ENCODE results near the gene VAV1. TPM values are rescaled to one million over a fixed set of nuclear protein-coding genes. Genes with fewer than 3 reads are reported as not detected.
"Not testable (repeated sequence)": the region's sequence is repeated elsewhere in the genome, so short reads cannot be mapped to it uniquely, and the experiment has no call there.

VAV1 gene
- total RNA-seq, 1 donor from 2014 or later: 1.8 TPM

GRCh38 chr19:6743066-6743465 is 29.4 kb upstream of the VAV1 start:
- intact Hi-C loops (cut with micrococcal nuclease): no loop called here
- no peak for DNase-seq
- peak overlapping the region; percentile 94 for H3K27ac ChIP-seq (replicated peaks)
- H3K4me3 ChIP-seq: peak overlapping the region; percentile 35
- peaks cover 54% of the 10 kb centered on the region for H3K36me3 ChIP-seq
- no peaks in the 10 kb centered on the region for H3K9me3 ChIP-seq (replicated peaks)
- H3K4me1 ChIP-seq: peaks cover 94% of the 10 kb centered on the region
- H3K27me3 ChIP-seq (ENCODE audit: low read depth): no peaks in the 10 kb centered on the region
- no peak for TF ChIP-seq CTCF (IDR thresholded peaks at IDR 0.05; ENCODE audit: borderline replicate concordance)

GRCh38 chr19:6743714-6744380 is 28.7 kb upstream of the VAV1 start:
- Histone ChIP-seq H3K4me1 (peaks cover 94% of the 10 kb centered on the region), H3K27me3 (ENCODE audit: low read depth) (no peaks in the 10 kb centered on the region), H3K4me3 (peak overlapping the region; percentile 50), H3K9me3 (replicated peaks) (no peaks in the 10 kb centered on the region), H3K27ac (replicated peaks) (peak overlapping the region; percentile 94), H3K36me3 (peaks cover 61% of the 10 kb centered on the region)
- TF ChIP-seq CTCF (IDR thresholded peaks at IDR 0.05; ENCODE audit: borderline replicate concordance): no peak
- intact Hi-C loops (cut with micrococcal nuclease): no loop called here
- DNase-seq: no peak

- DNase-seq: peak; percentile 90
- no peak for TF ChIP-seq CTCF (IDR thresholded peaks at IDR 0.05; ENCODE audit: borderline replicate concordance)
- Histone ChIP-seq H3K27me3 (ENCODE audit: low read depth) (no peaks in the 10 kb centered on the region), H3K4me3 (peak overlapping the region; percentile 50), H3K9me3 (replicated peaks) (no peaks in the 10 kb centered on the region), H3K27ac (replicated peaks) (peak overlapping the region; percentile 94), H3K4me1 (peaks cover 97% of the 10 kb centered on the region), H3K36me3 (peaks cover 69% of the 10 kb centered on the region)
- intact Hi-C loops (cut with micrococcal nuclease): no loop called here
These were observed 27.9 kb upstream of the VAV1 start for GRCh38 chr19:6744381-6745301.

GRCh38 chr19:6745965-6746364 is 26.5 kb upstream of the VAV1 start:
- peak overlapping the region; percentile 94 for H3K27ac ChIP-seq (replicated peaks)

GRCh38 chr19:6748543-6748942 is 24.0 kb upstream of the VAV1 start:
- H3K27me3 ChIP-seq (ENCODE audit: low read depth); H3K9me3 ChIP-seq (replicated peaks); intact Hi-C loops (cut with micrococcal nuclease); H3K4me3 ChIP-seq; DNase-seq: not testable (repeated sequence)
- peaks cover 80% of the 10 kb centered on the region for H3K4me1 ChIP-seq
- H3K36me3 ChIP-seq: peaks cover 86% of the 10 kb centered on the region
- H3K27ac ChIP-seq (replicated peaks): peak overlapping the region; percentile 60

More at GRCh38 chr19:6745965-6746364, 26.5 kb upstream of the VAV1 start:
- DNase-seq: no peak
- Histone ChIP-seq H3K27me3 (ENCODE audit: low read depth) (no peaks in the 10 kb centered on the region), H3K9me3 (replicated peaks) (no peaks in the 10 kb centered on the region), H3K4me1 (peaks cover 94% of the 10 kb centered on the region), H3K4me3 (no peak overlapping the region), H3K36me3 (peaks cover 83% of the 10 kb centered on the region)
- TF ChIP-seq CTCF (IDR thresholded peaks at IDR 0.05; ENCODE audit: borderline replicate concordance): no peak
- intact Hi-C loops (cut with micrococcal nuclease): no loop called here
